Fibroblast of upper back skin (primary cell): ENCODE data around the gene ZNF280B.
"Not testable (repeated sequence)": the region's sequence is repeated elsewhere in the genome, so short reads cannot be mapped to it uniquely, and the experiment has no call there.

Experiments used
- DNase-seq: peaks from one replicate; pipeline ENCODE4 v3.0.0-alpha.2; 2013

ZNF280B gene

DNA sequence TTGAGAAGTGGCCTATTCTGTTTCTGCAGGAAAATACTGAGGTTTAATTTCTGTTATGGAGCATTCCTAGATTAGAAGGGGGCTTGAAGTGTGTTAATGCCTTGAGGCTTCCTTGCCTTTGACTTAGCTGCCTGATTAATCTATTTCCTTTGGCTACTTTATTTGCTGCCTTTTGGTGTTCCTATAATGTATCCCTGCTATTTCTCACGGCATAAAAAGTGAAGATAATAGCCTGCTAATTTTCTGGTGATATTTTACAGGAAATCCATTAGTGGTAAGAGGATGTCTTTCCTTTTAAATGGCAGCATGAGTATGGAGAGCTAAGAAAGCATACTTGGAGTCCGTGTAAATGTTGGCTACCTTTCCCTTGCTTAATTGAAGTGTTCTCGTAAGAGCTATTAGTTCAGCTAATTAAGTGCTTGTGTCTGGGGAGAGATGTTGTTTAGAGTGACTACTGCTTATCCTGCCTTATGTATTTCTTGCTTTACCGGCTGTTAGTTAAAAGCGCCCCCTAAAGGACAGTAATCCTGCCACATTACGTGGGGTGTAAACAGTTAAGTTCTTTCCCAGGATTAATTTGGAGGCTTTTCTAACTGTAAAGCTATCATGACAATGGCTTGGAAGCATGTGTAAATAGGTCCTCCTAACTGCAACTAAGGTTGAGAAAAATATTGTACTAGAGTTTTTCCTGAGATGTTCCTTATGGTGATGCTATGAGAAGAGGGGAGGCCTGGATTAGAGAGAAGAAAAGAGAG is 45.6 kb downstream of the ZNF280B start:
- no peak for DNase-seq

DNA sequence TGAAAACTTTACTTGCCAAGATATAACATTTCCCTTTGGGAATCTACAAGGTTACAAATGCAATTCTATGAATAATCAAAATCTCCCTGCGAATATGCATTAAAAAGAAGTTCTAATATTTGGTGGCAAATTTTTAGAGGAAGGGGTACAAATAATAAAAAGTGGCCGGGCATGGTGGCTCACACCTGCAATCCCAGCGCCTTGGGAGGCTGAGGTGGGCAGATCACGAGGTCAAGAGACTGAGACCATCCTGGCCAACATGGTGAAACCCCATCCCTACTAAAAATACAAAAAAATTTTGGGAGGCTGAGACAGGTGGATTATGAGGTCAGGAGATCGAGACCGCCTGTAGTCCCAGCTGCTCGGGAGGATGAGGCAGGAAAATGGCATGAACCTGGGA is 47.0 kb downstream of the ZNF280B start:
- no peak for DNase-seq

DNA sequence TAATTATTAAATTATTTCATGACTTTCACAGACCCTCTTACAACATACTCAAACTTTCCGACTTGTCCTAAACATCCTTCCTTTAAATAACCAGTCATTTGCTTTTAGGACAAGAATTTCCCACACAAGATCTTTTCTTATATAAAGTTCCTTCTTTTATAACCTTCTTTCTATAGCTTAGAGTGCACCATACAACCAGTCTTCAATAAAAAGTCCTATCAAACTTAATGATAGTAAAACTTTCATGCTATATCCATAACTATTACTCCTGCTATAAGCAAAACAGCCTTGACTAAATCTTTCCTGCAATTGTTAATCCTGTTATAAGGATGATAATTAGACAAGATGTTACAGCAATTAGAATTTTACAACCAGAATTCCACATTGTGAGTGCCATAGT is 47.4 kb downstream of the ZNF280B start:
- no peak for DNase-seq

DNA sequence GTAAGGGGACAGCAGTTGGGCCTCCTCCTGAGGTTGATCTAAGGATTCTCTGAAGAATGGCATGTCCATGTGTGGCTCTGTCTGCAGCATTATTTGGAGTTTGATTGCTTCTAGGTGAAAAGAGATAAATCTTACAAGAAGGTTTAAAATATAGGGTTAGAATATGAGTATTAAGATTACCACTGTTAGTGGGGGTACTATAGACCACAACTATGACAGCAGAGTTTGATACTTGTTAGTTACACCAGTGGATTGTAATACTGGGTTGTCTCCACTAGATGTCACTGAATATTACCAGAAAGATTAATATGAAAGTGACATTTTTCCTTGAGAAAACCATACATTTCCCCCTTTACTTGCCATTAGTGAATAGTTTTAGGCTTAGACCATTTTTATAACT is 47.9 kb downstream of the ZNF280B start:
- DNase-seq: no peak

DNA sequence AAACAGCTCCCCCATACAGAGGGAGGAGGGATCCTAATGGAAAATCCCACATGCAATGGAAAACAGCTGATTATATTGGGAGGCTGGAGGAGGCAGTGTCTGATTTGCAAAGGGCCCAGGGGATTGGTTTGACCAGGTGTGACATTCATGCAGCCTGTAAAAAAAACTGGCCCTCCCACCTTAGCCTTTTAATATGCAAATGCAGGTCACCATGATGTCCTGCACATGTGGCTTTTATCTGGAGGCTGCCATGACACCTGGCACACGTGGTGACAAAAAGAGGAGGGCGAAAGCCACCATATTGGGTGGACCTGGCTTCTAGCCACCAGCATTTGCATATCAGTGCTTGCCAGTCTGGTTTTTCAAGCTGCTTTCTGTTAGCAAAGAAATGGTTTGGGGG is 48.5 kb downstream of the ZNF280B start:
- no peak for DNase-seq

DNA sequence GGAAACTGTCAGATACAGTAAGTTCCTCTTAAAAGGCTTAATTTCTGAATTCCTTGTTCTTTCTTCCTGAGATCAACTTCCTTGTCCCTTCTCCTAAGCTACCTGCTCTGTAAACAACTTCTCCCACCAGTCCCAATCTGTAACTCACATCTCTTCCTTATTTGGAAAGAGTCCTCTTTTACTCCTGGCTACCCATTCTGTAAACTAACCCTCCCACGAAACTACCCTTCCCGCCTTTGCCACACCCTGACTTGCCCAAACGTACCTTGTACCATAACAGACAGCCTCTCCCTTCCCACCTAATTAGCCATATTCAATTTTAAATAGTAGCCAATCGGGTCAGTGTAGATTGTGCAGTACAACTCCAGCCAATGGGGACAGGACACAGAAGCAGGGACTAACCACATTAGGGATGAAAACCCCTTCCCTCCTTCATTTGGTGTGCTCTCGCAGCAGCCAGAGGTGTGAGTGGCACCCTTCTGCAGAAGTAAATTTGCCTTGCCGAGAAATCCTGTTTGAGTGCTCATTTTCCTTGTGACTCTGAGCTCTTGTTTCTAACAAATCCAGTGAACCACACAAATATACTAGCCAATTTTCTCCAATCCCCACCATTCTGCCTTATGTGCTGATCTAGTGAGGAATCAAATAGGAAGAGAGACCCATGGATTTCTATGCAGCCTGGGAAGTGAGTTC is 49.5 kb downstream of the ZNF280B start:
- no peak for DNase-seq

DNA sequence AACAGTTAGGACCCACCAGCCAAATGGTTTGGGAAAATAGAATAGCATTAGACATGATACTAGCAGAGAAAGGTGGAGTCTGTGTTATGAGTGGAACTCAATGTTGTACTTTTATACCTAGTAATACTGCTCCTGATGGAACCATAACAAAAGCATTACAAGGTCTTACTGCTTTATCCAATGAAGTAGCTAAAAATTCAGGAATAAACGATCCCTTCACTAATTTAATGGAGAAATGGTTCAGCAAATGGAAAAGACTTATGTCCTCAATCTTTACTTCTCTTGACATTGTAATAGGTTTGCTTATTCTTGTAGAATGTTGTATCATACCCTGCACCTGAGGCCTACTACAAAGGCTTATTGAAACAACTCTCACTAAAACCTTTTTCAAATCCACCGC is 50.2 kb downstream of the ZNF280B start:
- DNase-seq: no peak

DNA sequence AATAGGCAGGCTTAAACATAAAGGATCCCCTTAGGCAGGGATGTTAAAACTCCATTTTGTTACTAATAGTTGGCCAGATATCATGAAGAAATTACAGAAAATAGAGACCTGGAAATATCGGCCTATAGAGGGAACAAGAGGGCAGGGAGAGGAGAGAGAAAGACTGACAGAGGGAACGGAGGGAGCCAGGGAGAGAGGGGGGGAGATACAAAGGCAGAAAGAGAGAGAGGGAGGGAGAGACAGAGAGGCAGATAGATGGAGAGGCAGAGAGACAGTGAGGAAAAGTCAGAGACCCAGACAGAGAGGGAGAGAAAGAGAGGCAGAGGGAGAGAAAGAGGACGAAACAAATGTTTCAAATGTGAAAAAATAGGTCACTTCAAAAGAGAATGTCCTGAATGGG is 53.5 kb downstream of the ZNF280B start:
- no peak for DNase-seq

DNA sequence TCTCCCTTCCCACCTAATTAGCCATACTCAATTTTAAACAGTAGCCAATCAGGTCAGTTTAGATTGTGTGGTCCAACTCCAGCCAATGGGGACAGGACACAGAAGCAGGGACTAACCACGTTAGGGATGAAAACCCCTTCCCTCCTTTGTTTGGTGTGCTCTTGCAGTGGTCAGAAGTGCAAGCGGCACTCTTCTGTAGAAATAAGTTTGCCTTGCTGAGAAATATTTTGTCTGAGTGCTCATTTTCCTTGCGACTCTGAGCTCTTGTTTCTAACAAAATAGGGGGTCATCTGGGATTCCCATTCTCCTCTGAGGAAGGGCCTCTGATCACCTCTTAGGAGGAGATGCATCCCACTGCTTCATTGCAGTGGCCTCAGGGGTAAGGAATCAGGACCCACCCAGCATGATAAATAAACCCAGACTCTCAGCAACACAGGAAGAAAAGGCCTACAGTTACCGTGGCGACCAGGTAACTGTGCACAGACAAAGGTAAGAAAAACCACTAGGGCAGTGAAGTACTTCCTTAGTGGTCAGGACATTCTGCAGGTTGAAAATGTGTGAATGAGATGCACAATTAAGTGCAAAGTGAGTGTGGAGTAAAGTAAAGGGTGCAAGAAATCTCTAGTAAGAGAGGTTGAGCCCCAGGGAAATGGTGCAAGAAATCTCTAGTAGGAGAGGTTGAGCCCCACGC is 55.4 kb downstream of the ZNF280B start:
- DNase-seq: no peak

DNA sequence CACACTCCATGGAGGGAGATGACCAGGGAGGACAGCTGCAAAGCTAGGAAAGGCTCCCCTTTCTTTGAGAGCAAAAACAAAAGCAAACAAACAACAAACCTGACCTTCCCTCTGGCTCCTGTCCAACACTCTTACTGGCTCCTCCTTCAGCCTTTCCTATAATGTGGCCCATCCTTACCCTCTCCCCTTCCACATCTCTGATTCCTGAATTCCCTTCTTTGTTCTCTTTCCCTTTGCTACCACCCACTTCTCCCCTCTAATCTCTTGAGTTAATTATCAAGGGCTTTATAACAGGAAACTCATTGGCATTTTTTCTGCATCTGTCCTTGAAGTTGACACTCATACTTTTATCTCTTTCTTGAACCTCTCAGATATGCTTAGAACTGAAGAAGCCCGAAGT is 56.3 kb downstream of the ZNF280B start:
- no peak for DNase-seq

DNA sequence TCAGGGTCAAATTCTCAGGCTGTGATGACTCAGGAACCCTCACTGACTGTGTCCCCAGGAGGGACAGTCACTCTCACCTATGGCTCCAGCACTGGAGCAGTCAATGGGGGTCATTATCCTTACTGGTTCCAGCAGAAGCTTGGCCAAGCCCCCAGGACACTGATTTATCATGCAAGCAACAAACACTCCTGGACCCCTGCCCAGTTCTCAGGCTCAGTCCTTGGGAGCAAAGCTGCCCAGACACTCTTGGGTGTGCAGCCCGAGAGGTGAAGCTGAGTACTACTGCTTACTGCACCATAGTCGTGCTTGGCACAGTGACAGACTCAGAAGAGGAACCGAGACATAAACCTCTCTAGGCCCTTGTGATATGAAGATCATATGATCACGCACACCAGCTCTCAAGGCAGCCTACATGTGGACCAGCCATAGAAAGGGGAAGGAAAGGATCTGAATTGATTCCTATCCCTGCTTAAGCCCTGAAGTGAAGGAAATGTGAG is 58.2 kb downstream of the ZNF280B start:
- DNase-seq: no peak

DNA sequence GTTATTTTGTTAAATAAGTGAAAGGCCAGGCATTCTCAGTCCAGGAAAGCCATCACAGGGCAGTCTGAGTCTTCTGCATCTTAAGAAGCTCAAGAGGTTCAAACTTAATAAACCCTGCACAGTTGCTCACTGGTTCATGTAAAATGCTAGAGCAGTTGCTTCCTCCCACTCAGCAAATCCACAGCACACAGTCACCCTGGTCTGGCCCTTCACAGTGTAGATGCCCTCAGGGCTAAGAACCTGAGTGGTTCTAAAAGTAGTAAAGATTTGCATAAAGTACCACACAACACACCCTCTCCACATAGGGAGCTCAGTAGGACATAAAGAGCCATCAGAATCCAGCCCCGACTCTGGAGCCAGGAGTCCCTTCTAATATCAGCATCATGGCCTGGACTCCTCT is 58.7 kb downstream of the ZNF280B start:
- no peak for DNase-seq

DNA sequence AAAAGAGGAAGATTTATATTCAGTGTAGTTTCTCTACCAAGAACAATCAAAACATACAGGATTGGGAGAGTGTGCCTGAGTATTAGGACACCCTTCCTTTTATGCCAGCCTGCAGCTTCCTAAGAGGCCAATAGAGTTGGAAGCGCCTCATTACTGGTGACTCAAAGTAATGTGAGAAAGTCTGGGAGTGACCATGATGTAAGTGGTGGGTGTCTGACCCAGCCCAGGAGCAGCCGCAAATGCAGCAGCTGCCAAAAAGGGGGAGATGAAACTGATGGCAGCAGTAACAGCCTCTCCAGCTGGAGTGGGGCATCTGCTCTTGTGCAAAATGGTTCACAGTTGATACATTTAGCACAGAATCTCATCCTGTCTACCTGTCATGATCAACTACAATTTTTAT is 62.0 kb downstream of the ZNF280B start:
- no peak for DNase-seq

DNA sequence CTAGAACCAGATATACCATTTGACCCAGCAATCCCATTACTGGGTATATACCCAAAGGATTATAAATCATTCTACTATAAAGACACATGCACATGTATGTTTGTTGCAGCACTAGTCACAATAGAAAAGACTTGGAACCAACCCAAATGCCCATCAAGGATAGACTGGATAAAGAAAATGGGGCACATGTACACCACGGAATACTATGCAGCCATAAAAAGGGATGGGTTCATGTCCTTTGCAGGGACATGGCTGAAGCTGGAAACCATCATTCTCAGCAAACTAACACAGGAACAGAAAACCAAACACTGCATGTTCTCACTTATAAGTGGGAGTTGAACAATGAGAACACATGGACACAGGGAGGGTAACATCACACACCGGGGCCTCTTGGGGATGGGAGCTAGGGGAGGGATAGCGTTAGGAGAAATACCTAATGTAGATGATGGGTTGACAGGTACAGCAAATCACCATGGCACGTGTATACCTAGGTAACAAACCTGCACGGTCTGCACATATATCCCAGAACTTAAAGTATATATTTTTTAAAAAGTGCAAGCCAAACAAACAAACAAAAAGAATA is 64.4 kb downstream of the ZNF280B start:
- not testable (repeated sequence) for DNase-seq

DNA sequence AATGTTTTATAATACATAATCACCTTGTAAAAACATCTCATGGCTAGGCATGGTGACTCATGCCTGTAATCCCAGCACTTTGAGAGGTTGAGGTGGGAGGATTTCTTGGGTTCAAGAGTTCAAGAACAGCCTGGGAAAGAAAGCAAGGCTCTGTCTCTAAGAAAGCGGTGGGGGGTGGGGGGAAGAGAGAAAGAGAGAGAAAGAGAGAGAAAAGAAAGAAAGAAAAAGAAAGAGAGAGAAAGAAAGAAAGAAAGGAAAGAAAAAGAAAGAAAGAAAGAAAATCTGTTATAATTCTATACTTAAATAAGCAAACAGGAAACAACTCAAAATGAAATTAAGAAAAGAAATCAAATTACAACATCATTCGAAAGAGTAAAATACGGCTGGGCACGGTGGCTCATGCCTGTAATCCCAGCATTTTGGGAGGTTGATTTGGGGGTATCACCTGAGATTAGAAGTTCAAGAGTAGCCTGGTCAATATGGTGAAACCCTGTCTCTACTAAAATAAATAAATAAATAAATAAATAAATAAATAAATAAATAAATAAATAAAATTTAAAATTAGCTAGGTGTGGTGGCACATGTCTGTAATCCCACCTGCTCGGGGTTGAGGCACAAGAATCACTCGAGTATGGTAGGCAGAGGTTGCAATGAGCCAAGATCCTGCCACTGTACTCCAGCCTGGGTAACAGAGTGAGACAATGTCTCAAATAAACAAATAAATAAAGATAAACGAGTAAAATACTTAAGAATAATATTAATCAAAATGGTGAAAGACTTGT is 65.4 kb downstream of the ZNF280B start:
- DNase-seq: no peak

DNA sequence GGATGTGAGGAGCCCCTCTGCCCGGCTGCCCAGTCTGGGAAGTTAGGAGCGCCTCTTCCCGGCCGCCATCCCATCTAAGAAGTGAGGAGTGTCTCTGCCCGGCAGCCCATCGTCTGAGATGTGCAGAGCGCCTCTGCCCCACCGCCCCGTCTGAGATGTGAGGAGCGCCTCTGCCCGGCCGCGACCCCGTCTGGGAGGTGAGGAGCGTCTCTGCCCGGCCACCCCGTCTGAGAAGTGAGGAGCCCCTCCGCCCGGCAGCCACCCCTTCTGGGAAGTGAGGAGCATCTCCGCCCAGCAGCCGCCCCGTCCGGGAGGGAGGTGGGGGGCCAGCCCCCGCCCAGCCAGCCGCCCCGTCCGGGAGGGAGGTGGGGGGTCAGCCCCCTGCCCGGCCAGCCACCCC is 66.9 kb downstream of the ZNF280B start:
- DNase-seq: not testable (repeated sequence)

DNA sequence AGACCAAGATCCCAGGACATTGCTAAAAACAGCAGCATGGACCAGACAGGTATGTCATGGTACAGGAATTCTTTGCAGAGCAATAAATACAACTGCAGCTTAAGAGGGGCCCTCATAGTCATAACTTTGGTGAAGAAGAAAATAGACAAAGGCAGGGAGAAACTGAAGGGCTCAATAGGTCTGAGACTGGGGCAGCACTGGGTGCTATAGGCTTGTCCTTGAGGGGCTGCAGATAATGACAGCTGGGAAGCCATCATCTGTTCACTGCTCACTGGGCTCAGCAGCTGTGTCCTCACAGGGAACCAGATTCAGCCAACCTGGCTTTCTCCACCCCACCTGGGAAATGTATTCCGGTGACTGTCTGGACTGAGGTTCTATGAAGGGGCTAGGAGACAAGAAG is 68.4 kb downstream of the ZNF280B start:
- DNase-seq: no peak
